IMR-90 (cell line): ENCODE measurements around the gene INO80B. TPM values are rescaled to one million over a fixed set of nuclear protein-coding genes. Genes with fewer than 3 reads are reported as not detected.
A peak's percentile ranks its signal among the peaks of the same experiment; 100 is the strongest.
"Not testable (repeated sequence)": the region's sequence is repeated elsewhere in the genome, so short reads cannot be mapped to it uniquely, and the experiment has no call there.

Source experiments
- ATAC-seq: fragments of 200-7000 bp; cut with Tn5 transposase; 2 replicates; pipeline ENCODE4 v1.9.1; 2020; ENCODE audit warnings: low read depth, mild to moderate bottlenecking, moderate library complexity
- BruUV-seq: library from RNA; stranded (reverse); fragments of 400-500 nt; replicated peaks from 2 replicates; lab custom pipeline; 2021; lab: Mats Ljungman, UMichigan
- CTCF ChIA-PET: fragments of 300-600 bp; formaldehyde crosslinking; extraction: SDS; loops from one replicate; lab custom pipeline; 2021; ENCODE audit warnings: antibody characterized with exemption; lab: Yijun Ruan, JAX
- POLR2A ChIA-PET: fragments of 300-600 bp; sonication (Branson Sonifier 250); formaldehyde crosslinking; loops from one replicate; lab custom pipeline; 2022; ENCODE audit warnings: antibody characterized with exemption; ENCODE audit not compliant: unreplicated experiment; lab: Charles Lee
- DNase-seq: peaks from one replicate; pipeline ENCODE4 v3.0.0; 2013
- H2AFZ ChIP-seq: replicated peaks from 2 replicates; pipeline ENCODE3; 2013; ENCODE audit warnings: low read length, mild to moderate bottlenecking; ENCODE audit not compliant: poor library complexity
- H2AK5ac ChIP-seq: 2 replicates; pipeline ENCODE4 v1.6.1; 2013; ENCODE audit warnings: low read depth, low read length, inconsistent platforms
- H2AK9ac ChIP-seq: replicated peaks from 2 replicates; pipeline ENCODE3; 2013; ENCODE audit warnings: mild to moderate bottlenecking, low read depth, low read length, moderate library complexity; ENCODE audit not compliant: poor library complexity
- H2BK120ac ChIP-seq: 2 replicates; pipeline ENCODE4 v1.6.1; 2013; ENCODE audit warnings: low read depth, low read length, inconsistent platforms
- H2BK15ac ChIP-seq: 3 replicates; pipeline ENCODE4 v1.6.1; 2013; ENCODE audit warnings: low read depth, low read length, inconsistent platforms
- H2BK20ac ChIP-seq: 2 replicates; pipeline ENCODE4 v1.6.1; 2013; ENCODE audit warnings: low read depth, mild to moderate bottlenecking, inconsistent platforms, low read length, moderate library complexity
- H2BK5ac ChIP-seq: 2 replicates; pipeline ENCODE4 v1.6.1; 2013; ENCODE audit warnings: mild to moderate bottlenecking, low read depth, low read length, inconsistent platforms; ENCODE audit not compliant: poor library complexity, severe bottlenecking
- H3K14ac ChIP-seq: replicated peaks from 2 replicates; pipeline ENCODE4 v1.6.1; 2013; ENCODE audit warnings: low read depth, low read length, inconsistent platforms
- H3K18ac ChIP-seq: 2 replicates; pipeline ENCODE4 v1.6.1; 2013; ENCODE audit warnings: low read depth, low read length, control low read depth
- H3K23ac ChIP-seq: 2 replicates; pipeline ENCODE4 v1.6.1; 2013; ENCODE audit warnings: low read depth, low read length, inconsistent platforms
- H3K27ac ChIP-seq: 2 replicates; pipeline ENCODE4 v1.5.1; 2013; ENCODE audit warnings: mild to moderate bottlenecking, control low read depth, low read length; ENCODE audit not compliant: insufficient read depth
- H3K27me3 ChIP-seq: 2 replicates; pipeline ENCODE4 v1.6.1; 2013; ENCODE audit warnings: low read length; ENCODE audit not compliant: control insufficient read depth, insufficient read depth
- H3K36me3 ChIP-seq: 2 replicates; pipeline ENCODE4 v1.6.1; 2013; ENCODE audit warnings: low read length, mixed read lengths; ENCODE audit not compliant: control insufficient read depth, insufficient read depth
- H3K4ac ChIP-seq: 2 replicates; pipeline ENCODE4 v1.6.1; 2013; ENCODE audit warnings: low read depth, low read length, inconsistent platforms
- H3K4me1 ChIP-seq: 2 replicates; pipeline ENCODE4 v1.6.1; 2013; ENCODE audit warnings: low read length, mixed read lengths; ENCODE audit not compliant: control insufficient read depth, insufficient read depth
- H3K4me2 ChIP-seq: 2 replicates; pipeline ENCODE4 v1.6.1; 2013; ENCODE audit warnings: low read depth, mild to moderate bottlenecking, control low read depth, low read length, moderate library complexity
- H3K4me3 ChIP-seq: 2 replicates; pipeline ENCODE4 v1.5.1; 2013; ENCODE audit warnings: low read depth, mild to moderate bottlenecking, control low read depth, low read length, moderate library complexity; ENCODE audit not compliant: insufficient read depth
- H3K56ac ChIP-seq: 2 replicates; pipeline ENCODE4 v1.6.1; 2013; ENCODE audit warnings: low read length, inconsistent platforms; ENCODE audit not compliant: insufficient read depth; ENCODE audit errors: extremely low read depth
- H3K79me1 ChIP-seq, 2 experiments: 2 replicates each; pipeline ENCODE4 v1.6.1; 2013; ENCODE audit warnings: low read length in 2 of 2, inconsistent platforms in 1 of 2, low read depth in 1 of 2
- H3K9ac ChIP-seq: 2 replicates; pipeline ENCODE4 v1.6.1; 2013; ENCODE audit warnings: low read depth, low read length, control low read depth
- H3K9me1 ChIP-seq: 2 replicates; pipeline ENCODE4 v1.6.1; 2013; ENCODE audit warnings: low read length, inconsistent platforms; ENCODE audit not compliant: insufficient read depth
- H3K9me3 ChIP-seq: 2 replicates; pipeline ENCODE4 v1.6.1; 2013; ENCODE audit warnings: low read length; ENCODE audit not compliant: control insufficient read depth, insufficient read depth
- H4K20me1 ChIP-seq: 2 replicates; pipeline ENCODE4 v1.6.1; 2013; ENCODE audit warnings: low read length, inconsistent platforms; ENCODE audit not compliant: insufficient read depth
- H4K5ac ChIP-seq: 2 replicates; pipeline ENCODE4 v1.6.1; 2013; ENCODE audit warnings: mild to moderate bottlenecking, low read depth, low read length, control low read depth
- H4K8ac ChIP-seq, 2 experiments: 2 replicates each; pipeline ENCODE4 v1.6.1; 2013; ENCODE audit warnings: low read depth in 2 of 2, low read length in 2 of 2, control low read depth in 1 of 2, inconsistent platforms in 1 of 2
- H4K91ac ChIP-seq: 2 replicates; pipeline ENCODE4 v1.6.1; 2013; ENCODE audit warnings: low read depth, low read length, inconsistent platforms; ENCODE audit not compliant: insufficient read depth
- WGBS, 2 experiments: methylation state at CpG; one replicate each; pipeline versions ENCODE4 v1.1.5 to v1.1.7; 2013; ENCODE audit warnings: missing lambda C conversion rate in 2 of 2; ENCODE audit not compliant: insufficient read length in 1 of 2; ENCODE audit errors: extremely low coverage in 2 of 2; 5-methylcytosine and 5-hydroxymethylcytosine counted together
- dilution Hi-C: fragments of 300-500 bp; cut with HindIII; formaldehyde crosslinking; loops from one replicate; pipeline ENCODE4 v1.14.3; 2018; ENCODE audit warnings: low sequenced_read_pairs; ENCODE audit not compliant: unreplicated experiment
- in situ Hi-C: fragments of 300-500 bp; cut with MboI; formaldehyde crosslinking; loops from 3 replicates; pipeline ENCODE4 v1.14.3; 2019; ENCODE audit warnings: low sequenced_read_pairs, inconsistent platforms, mixed read lengths
- intact Hi-C: fragments of 100-400 bp; cut with micrococcal nuclease; formaldehyde crosslinking; loops from 2 replicates; pipeline ENCODE4 v1.10.0; 2022
- polyA plus RNA-seq, 3 experiments: library from polyadenylated mRNA; depleted of rRNA; stranded (reverse); fragments of >200 nt; gene quantifications; 2 replicates each; pipeline ENCODE4 v1.2.3, GENCODE V29; 2012; ENCODE audit warnings: low replicate concordance in 1 of 3
- total RNA-seq: library from RNA; depleted of rRNA; stranded (reverse); fragments of >200 nt; gene quantifications from 2 replicates; pipeline ENCODE4 v1.2.3, GENCODE V29; 2012

INO80B gene
- total and polyA plus RNA-seq, 2 of the 4 experiments (the other 2 are of a cell fraction) = 4.5 to 10.5 TPM

- H2BK15ac ChIP-seq, DNase-seq, ATAC-seq, H3K56ac ChIP-seq, H2BK5ac ChIP-seq, H3K9me3 ChIP-seq, H3K9me1 ChIP-seq, dilution Hi-C loops, H2BK20ac ChIP-seq, H4K20me1 ChIP-seq, H3K27me3 ChIP-seq, BruUV-seq, H3K18ac ChIP-seq: not testable (repeated sequence)
- H3K27ac ChIP-seq = peak overlapping the region; percentile 44; the same call in 1 of the 2 replicates
- peak overlapping the region; percentile 100 for H2AFZ ChIP-seq
- H2AK9ac ChIP-seq = peak overlapping the region; percentile 99
- H3K9ac ChIP-seq = peak overlapping the region; percentile 73
- in situ Hi-C loops (loop anchor here (5.0 to 25.0 kb wide), 2 partner anchors 94 to 379 kb away; no protein-coding TSS in a partner anchor), intact Hi-C loops (loop anchor here (1.0 kb wide), 3 partner anchors 29 to 104 kb away; partner anchors contain the start of genes AUP1 and HTRA2)
- H3K4me1 ChIP-seq = peaks cover 16% of the 10 kb centered on the region
- H3K4ac ChIP-seq = peak overlapping the region; percentile 97
- H4K5ac ChIP-seq = peak overlapping the region; percentile 8
- peak overlapping the region; percentile 77 for H4K91ac ChIP-seq
- H3K23ac ChIP-seq = peak overlapping the region; percentile 62
- H4K8ac ChIP-seq = peak overlapping the region; percentile 79 to 100; a peak in 3 of 4 replicates
- peak overlapping the region; percentile 75 for H3K4me2 ChIP-seq
- H2AK5ac ChIP-seq = 0 out of 2 replicates have a peak overlapping the region, but pooled peaks have one; percentile 6
- peak overlapping the region; percentile 16; the same call in 1 of the 2 replicates for H2BK120ac ChIP-seq
- WGBS, 2 experiments = 91% methylated on average over 5 of the region's 19 CpGs; no CpG with 5 or more reads in 1 of the 2 experiments
- H3K79me1 ChIP-seq = peaks cover 24 to 60% of the 10 kb centered on the region in 2 experiments
- peaks cover 10% of the 10 kb centered on the region for H3K36me3 ChIP-seq
- H3K14ac ChIP-seq = peak overlapping the region; percentile 83; the same call in 1 of the 2 replicates
- H3K4me3 ChIP-seq = peak overlapping the region; percentile 80
- POLR2A ChIA-PET = interaction anchor here (0.6 kb wide), 1 partner anchor 31 kb away, joined by 3 read pairs; the partner anchor contains the start of gene TLX2
- CTCF ChIA-PET = interaction anchor here (0.7 to 3.4 kb wide), 3 partner anchors 49 to 105 kb away, joined by 3 to 17 read pairs (median 3); no protein-coding TSS in a partner anchor
These were observed 28.8 kb downstream of the INO80B start for GRCh38 chr2:74483675-74484164.
